ENCODE measurements around the gene TDP1. TPM values are rescaled to one million over a fixed set of nuclear protein-coding genes. Genes with fewer than 3 reads are reported as not detected.

TDP1 gene
- total and polyA plus RNA-seq, 9 of the 15 experiments (the other 6 are each of a cell fraction or from before 2014, with no cell fraction given): 21.4 to 41.6 (median 32.3) TPM

- 87% methylated on average over 3 of the region's 3 CpGs for WGBS (ENCODE audit: insufficient coverage, low coverage, missing lambda C conversion rate)
- Histone ChIP-seq H3K9me3 (replicated peaks; ENCODE audit: control insufficient read depth, insufficient read depth, low read depth, low read length) (no peaks in the 10 kb centered on the region), H3K36me3 (ENCODE audit: control insufficient read depth, insufficient read depth, low read length) (peaks cover 68% of the 10 kb centered on the region), H3K79me2 (ENCODE audit: control insufficient read depth, insufficient read depth, low read length) (no peaks in the 10 kb centered on the region), H3K4me2 (ENCODE audit: insufficient read depth, low read length) (no peak overlapping the region), H2AFZ (ENCODE audit: low read depth, low read length) (no peak overlapping the region), H3K4me3 (no peak overlapping the region), H3K27ac (ENCODE audit: extremely low read depth, low read depth, low read length) (no peak overlapping the region), H4K20me1 (replicated peaks; ENCODE audit: control insufficient read depth, insufficient read depth, low read length) (no peaks in the 10 kb centered on the region; the same call in 1 of the 2 replicates), H3K9me1 (ENCODE audit: control insufficient read depth, insufficient read depth, low read length) (no peaks in the 10 kb centered on the region), H3K4me1 (replicated peaks in 1 of 2; ENCODE audit: control insufficient read depth in 2 of 2, insufficient read depth in 2 of 2, low read length in 2 of 2) (no peaks in the 10 kb centered on the region), H3K27me3 (ENCODE audit: control insufficient read depth in 2 of 2, insufficient read depth in 2 of 2, low read length in 2 of 2) (no peaks in the 10 kb centered on the region), H3K9ac (ENCODE audit: insufficient read depth in 1 of 2, low read depth in 2 of 2, low read length in 2 of 2) (no peak overlapping the region)
- BruUV-seq (replicated peaks): no TSS peak
- ATAC-seq: no peak
- FAIRE-seq: no peak
- intact Hi-C loops (cut with micrococcal nuclease): no loop called here
- POLR2A ChIA-PET: interaction anchor here (1.4 kb wide), 1 partner anchor 15 kb away, joined by 3 read pairs; no protein-coding TSS in a partner anchor
- CTCF ChIA-PET (ENCODE audit: low intra/inter-chr PET ratio): no interaction called here
- in situ Hi-C loops (cut with MboI): no loop called here
- DNase-seq (ENCODE audit: extremely low read depth in 1 of 4, low spot score in 3 of 4): no peak
- TF ChIP-seq KDM2B (CRISPR knock-in tag; IDR thresholded peaks at IDR 0.05): no peak
- no peak for TF ChIP-seq PATZ1 (CRISPR knock-in tag; IDR thresholded peaks at IDR 0.05; ENCODE audit: borderline replicate concordance)
- TF ChIP-seq NR4A1 (CRISPR knock-in tag; IDR thresholded peaks at IDR 0.05): no peak
- TF ChIP-seq NR4A1 (tag; IDR thresholded peaks at IDR 0.05): no peak
- TF ChIP-seq ZNF431 (CRISPR knock-in tag; IDR thresholded peaks at IDR 0.05): no peak
- no peak for TF ChIP-seq ZNF717 (CRISPR knock-in tag; IDR thresholded peaks at IDR 0.05)
- no peak for TF ChIP-seq ZNF143 (CRISPR knock-in tag; IDR thresholded peaks at IDR 0.05)
- TF ChIP-seq POLR3A (IDR thresholded peaks at IDR 0.05; ENCODE audit: borderline replicate concordance, extremely low read depth, insufficient read depth, insufficient read length): no peak
- TF ChIP-seq ATF2 (CRISPR knock-in tag; IDR thresholded peaks at IDR 0.05): no peak
Observed at GRCh38 chr14:89992273-89992672, 36.5 kb downstream of the TDP1 start.
